Measurements from ENCODE around the gene FMNL1. TPM values are rescaled to one million over a fixed set of nuclear protein-coding genes. Genes with fewer than 3 reads are reported as not detected.

FMNL1 gene
- polyA plus RNA-seq, 1 donor from 2014 or later: 36.5 TPM

DNA sequence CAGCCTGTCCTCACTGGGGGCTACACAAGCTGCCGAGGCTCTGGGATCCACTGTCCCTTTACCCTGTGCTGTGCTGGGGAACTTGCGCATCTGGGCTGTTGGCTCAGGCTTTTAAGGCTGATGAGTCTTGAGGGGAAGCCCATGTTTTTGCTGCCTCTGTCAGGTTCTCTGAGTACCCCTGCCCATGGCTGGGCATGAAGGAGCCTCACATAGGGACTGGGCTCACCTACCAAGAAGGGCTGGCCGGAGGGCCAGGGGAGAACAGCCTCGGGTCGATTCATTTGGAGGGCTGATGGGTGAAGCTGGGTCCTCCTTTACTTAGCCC, 14.6 kb downstream of the FMNL1 start:
- H3K9me3 Mint-ChIP-seq: no peaks in the 10 kb centered on the region
- H3K4me3 Mint-ChIP-seq: no peak overlapping the region
- H3K4me1 Mint-ChIP-seq: peaks cover 10 to 31% (median 27%) of the 10 kb centered on the region in 3 donors
- peak overlapping the region in 1 of 3 donors; percentile 81 for H3K27ac Mint-ChIP-seq
- peaks cover 3% of the 10 kb centered on the region for H3K36me3 Mint-ChIP-seq
- H3K27me3 Mint-ChIP-seq: no peaks in the 10 kb centered on the region

DNA sequence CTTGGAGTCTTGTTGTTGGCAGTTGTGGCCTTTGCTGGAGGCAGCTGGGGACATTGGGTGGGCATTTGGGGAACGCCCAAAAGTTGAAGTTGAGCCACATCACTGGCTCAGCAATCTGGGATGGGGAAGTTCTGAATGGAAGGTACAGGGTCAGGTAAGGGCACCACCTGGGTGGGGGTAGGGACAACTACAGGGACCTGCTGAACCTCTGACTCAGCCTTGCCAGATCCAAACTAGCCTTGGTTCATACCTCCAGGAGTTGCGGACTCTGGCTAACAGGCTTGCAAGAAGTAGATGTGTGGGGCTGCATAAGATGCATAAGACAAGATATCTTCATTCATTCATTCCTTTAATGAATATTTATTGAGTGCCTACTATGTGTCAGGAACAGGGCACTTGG, 16.0 kb downstream of the FMNL1 start:
- Mint-ChIP-seq H3K4me3 (no peak overlapping the region), H3K27ac (peak overlapping the region; percentile 24 to 79 (median 46)), H3K4me1 (peaks cover 7 to 20% (median 20%) of the 10 kb centered on the region in 3 donors), H3K27me3 (no peaks in the 10 kb centered on the region), H3K36me3 (peaks cover 3% of the 10 kb centered on the region), H3K9me3 (no peaks in the 10 kb centered on the region)

DNA sequence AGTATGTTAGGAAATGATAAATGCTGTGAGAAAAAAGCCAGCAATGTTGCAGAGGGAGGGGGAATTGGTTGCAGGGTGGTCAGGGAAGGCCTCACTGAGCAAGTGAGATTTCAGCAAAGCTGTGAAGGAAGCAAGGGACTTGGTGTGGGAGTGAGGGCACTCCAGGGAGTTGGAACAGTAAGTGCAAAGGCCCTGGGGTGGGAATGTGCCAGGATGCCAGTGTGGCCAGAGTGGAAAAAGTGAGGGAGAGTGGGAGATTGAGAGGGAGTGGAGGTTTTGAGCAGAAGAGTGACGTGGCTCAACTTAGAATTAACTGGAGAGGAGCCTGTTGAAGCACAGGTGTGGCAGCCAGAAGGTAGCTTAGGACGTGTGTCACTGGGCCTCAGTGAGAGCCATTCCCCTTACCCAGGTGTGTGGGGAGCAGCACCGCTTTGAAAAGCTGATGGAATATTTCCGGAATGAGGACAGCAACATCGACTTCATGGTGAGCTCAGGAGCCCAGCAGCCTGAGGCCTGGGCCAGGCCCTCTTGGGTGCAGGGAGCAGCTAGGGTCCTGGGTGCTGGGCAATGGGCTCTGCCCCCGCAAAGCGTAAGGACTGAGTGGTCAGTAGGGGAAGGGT, 16.6 kb downstream of the FMNL1 start:
- Mint-ChIP-seq H3K36me3 (peaks cover 3% of the 10 kb centered on the region), H3K9me3 (no peaks in the 10 kb centered on the region), H3K27ac (peak overlapping the region; percentile 24 to 79 (median 65)), H3K4me3 (no peak overlapping the region), H3K4me1 (peaks cover 5 to 20% (median 18%) of the 10 kb centered on the region in 3 donors), H3K27me3 (no peaks in the 10 kb centered on the region)

DNA sequence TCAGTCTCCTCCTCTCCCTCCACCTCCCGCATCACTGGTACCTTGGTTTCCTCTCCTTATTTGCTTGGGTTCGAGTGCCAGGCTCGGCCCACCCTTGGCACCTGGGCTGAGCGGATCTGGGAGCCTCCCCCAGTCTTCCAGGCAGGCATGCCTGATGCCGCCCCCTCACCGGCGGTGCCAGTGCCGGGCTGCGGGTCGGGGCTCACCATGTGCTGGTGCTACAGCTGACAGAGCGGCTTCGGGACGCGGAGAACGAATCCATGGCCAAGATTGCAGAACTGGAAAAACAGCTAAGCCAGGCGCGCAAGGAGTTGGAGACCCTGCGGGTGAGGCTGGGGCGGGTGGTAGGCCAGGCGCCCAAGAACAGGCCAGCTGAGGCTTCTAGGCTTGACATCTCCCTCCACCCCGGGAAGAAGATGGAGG, 19.2 kb downstream of the FMNL1 start:
- peaks cover 3% of the 10 kb centered on the region for H3K36me3 Mint-ChIP-seq
- peaks cover 0 to 3% (median 0%) of the 10 kb centered on the region in 3 donors for H3K4me1 Mint-ChIP-seq
- H3K27me3 Mint-ChIP-seq: no peaks in the 10 kb centered on the region
- peak overlapping the region in 1 of 3 donors; percentile 51 for H3K27ac Mint-ChIP-seq
- peak overlapping the region in 1 of 4 donors; percentile 39 for H3K4me3 Mint-ChIP-seq
- no peaks in the 10 kb centered on the region for H3K9me3 Mint-ChIP-seq

DNA sequence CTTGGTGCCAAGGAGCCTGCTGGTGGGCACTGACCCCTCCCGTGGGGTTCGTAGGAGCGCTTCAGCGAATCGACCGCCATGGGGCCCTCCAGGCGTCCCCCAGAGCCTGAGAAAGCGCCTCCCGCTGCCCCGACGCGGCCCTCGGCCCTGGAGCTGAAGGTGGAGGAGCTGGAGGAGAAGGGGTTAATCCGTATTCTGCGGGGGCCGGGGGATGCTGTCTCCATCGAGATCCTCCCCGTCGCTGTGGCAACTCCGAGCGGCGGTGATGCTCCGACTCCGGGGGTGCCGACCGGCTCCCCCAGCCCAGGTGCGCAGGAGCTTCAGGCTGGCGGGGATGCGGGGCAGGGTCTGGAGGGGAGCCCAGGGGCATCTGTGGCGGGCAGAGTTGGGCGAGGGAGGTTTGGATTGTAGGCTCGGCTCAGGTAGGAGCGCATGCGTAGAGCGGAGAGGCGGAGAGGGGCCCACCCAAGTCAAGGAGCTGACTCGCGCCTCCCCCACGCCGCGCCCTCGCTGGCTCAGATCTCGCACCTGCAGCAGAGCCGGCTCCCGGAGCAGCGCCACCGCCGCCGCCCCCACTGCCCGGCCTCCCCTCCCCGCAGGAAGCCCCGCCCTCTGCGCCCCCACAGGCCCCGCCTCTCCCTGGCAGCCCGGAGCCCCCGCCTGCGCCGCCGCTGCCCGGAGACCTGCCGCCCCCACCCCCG, 19.8 kb downstream of the FMNL1 start:
- no peaks in the 10 kb centered on the region for H3K9me3 Mint-ChIP-seq
- peaks cover 0 to 3% (median 2%) of the 10 kb centered on the region in 3 donors for H3K4me1 Mint-ChIP-seq

DNA sequence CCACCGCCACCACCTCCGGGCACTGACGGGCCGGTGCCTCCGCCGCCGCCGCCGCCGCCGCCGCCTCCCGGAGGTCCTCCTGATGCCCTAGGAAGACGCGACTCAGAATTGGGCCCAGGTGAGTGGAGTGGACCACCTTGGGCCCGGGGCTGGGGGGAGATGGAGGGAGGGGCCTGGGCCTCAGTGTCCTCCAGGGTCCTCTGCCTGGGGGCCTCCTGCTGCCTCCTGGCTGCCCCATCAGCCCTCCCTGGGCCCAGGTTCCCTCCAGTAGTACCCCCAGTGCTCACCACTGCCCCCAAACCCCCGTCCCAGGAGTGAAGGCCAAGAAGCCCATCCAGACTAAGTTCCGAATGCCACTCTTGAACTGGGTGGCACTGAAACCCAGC, 20.3 kb downstream of the FMNL1 start:
- Mint-ChIP-seq H3K36me3 (peaks cover 3% of the 10 kb centered on the region), H3K4me3 (no peak overlapping the region), H3K27ac (peak overlapping the region in 1 of 3 donors; percentile 93), H3K4me1 (peaks cover 0 to 6% (median 5%) of the 10 kb centered on the region in 3 donors), H3K9me3 (no peaks in the 10 kb centered on the region), H3K27me3 (no peaks in the 10 kb centered on the region)

More for the DNA sequence above, 19.8 kb downstream of the FMNL1 start:
- Mint-ChIP-seq H3K4me3 (no peak overlapping the region), H3K27ac (peak overlapping the region in 1 of 3 donors; percentile 51), H3K36me3 (peaks cover 3% of the 10 kb centered on the region), H3K27me3 (no peaks in the 10 kb centered on the region)

DNA sequence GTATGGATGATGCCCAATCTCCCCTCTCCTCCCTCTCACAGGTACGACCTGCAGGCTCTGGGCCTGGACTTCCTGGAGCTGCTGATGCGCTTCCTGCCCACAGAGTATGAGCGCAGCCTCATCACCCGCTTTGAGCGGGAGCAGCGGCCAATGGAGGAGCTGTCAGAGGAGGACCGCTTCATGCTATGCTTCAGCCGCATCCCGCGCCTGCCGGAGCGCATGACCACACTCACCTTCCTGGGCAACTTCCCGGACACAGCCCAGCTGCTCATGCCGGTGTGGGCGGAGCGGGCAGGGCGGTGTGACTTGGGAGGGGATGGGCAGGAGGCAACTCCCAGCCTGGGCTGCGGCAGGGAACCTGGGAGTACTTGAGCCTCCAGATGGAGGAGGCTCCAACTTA, 22.1 kb downstream of the FMNL1 start:
- Mint-ChIP-seq H3K36me3 (no peaks in the 10 kb centered on the region), H3K4me1 (peaks cover 5 to 8% (median 8%) of the 10 kb centered on the region in 3 donors), H3K27ac (no peak overlapping the region), H3K9me3 (no peaks in the 10 kb centered on the region), H3K4me3 (no peak overlapping the region), H3K27me3 (no peaks in the 10 kb centered on the region)

DNA sequence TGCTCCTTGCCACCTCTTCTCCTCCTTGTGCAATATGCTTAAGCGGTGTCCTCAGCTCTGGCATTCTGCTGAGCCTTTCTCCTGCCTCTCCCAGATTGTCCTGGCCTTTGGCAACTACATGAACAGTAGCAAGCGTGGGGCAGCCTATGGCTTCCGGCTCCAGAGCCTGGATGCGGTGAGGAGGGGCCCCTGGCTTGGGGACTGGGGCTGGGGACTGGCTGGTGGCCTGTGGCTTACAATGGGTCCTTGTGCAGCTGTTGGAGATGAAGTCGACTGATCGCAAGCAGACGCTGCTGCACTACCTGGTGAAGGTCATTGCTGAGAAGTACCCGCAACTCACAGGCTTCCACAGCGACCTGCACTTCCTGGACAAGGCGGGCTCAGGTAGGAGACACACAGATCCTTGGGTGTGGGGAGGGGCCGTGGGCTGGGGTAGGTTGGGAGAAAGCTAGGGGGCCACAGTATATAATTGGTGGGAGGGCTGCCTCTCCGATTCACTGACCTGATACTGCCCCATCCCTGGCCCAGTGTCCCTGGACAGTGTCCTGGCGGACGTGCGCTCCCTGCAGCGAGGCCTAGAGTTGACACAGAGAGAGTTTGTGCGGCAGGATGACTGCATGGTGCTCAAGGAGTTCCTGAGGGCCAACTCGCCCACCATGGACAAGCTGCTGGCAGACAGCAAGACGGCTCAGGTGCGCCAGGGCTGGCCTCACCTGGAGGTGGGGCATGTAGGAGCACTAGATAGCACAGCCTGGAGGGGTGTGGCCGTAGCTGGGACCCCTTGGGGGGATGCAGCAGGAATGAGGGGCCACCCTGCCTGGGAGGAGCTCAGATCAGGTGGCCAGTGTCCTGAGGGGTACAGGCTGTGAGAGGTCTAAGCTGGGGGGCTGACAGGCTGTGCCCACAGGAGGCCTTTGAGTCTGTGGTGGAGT, 23.3 kb downstream of the FMNL1 start:
- Mint-ChIP-seq H3K4me1 (peaks cover 5 to 10% (median 9%) of the 10 kb centered on the region in 3 donors), H3K27ac (peak overlapping the region in 2 of 3 donors; percentile 67 to 94), H3K4me3 (peak overlapping the region in 3 of 4 donors; percentile 41 to 74 (median 58))

DNA sequence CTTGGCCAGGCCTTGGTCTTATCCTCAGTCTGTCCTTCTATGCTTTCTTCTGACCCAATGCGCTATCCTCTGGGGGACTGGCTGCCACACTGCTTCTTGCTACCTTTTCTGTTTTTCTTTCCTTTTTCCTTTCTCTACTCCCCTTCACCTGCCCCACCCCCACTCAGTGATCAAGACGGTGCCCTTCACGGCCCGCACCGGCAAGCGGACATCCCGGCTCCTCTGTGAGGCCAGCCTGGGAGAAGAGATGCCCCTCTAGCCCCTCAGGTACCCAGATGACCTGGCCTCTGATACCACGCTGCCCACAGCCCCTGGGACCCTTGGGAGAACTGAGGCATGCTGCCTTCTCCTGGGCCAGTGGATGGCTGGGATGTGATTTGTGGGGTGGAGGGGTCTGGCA, 24.7 kb downstream of the FMNL1 start:
- Mint-ChIP-seq H3K36me3 (no peaks in the 10 kb centered on the region), H3K27me3 (no peaks in the 10 kb centered on the region), H3K9me3 (no peaks in the 10 kb centered on the region), H3K4me1 (peaks cover 5 to 10% (median 9%) of the 10 kb centered on the region in 3 donors), H3K4me3 (peak overlapping the region in 2 of 4 donors; percentile 89 to 96), H3K27ac (peak overlapping the region in 2 of 3 donors; percentile 94 to 95)

More for the DNA sequence above, 23.3 kb downstream of the FMNL1 start:
- Mint-ChIP-seq H3K9me3 (no peaks in the 10 kb centered on the region), H3K36me3 (no peaks in the 10 kb centered on the region), H3K27me3 (no peaks in the 10 kb centered on the region)

DNA sequence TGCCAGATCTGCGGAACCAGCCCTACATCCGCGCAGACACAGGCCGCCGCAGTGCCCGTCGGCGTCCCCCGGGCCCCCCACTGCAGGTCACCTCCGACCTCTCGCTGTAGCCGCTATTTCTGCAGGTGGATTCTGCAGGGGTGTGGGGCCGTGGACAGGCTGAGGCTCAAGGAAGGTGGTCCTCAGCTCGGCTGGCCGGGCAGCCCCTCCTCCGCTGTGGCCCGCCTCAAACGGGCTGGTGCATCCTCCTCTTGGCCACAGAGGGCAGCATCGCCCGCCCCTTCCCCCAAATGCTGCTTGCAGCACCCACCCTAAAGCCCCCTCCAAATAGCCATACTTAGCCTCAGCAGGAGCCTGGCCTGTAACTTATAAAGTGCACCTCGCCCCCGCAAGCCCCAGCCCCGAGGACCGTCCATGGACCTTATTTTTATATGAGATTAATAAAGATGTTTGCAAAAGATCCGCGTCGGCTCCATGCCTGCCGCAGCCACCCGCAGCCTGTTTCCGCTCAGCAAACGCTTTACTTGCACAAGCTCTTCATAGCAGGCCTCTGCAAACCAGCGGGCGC, 25.3 kb downstream of the FMNL1 start:
- Mint-ChIP-seq H3K4me3 (peak overlapping the region; percentile 86 to 96 (median 90)), H3K9me3 (no peaks in the 10 kb centered on the region), H3K4me1 (peaks cover 5 to 10% (median 9%) of the 10 kb centered on the region in 3 donors), H3K27me3 (no peaks in the 10 kb centered on the region), H3K27ac (peak overlapping the region; percentile 94 to 97 (median 95)), H3K36me3 (no peaks in the 10 kb centered on the region)

DNA sequence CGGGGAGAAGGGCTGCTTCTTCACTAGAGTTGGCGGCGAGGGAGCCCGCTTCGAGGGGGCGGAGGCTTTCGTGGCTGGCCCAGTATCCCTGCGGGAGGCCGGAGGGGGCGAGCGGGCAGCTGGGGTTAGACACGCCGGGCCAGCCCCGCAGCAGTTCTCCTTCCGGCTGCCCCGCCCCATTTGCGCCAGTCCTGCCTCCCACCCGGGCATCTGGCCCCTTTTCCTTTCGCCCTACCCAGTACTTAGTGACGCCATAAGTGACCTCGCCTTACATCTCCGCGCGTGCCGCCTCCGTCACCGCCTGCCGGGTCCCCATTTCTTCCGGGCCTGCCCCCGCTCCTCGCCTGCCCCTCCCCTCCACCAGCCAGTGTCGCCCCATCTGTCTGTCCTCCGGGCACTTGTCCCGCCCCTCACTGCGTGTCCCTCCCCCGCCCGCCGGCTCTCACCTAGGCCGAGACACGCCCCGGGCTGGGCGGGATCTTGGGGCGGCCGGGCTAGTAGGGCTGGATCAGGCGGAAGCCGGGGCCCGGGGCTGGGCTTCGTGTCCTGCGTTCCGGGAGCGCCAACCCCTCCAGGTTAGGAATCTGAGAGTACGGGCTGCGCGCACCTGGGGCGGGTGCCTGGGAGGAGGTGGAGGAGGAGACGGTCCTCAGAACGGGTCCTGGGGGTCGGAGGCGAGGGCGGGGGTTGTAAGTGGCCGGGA, 25.9 kb downstream of the FMNL1 start:
- H3K9me3 Mint-ChIP-seq: no peaks in the 10 kb centered on the region
- H3K4me3 Mint-ChIP-seq: peak overlapping the region; percentile 86 to 96 (median 90)
- H3K36me3 Mint-ChIP-seq: no peaks in the 10 kb centered on the region
- H3K4me1 Mint-ChIP-seq: peaks cover 5 to 11% (median 9%) of the 10 kb centered on the region in 3 donors
- H3K27me3 Mint-ChIP-seq: no peaks in the 10 kb centered on the region
- peak overlapping the region; percentile 94 to 97 (median 95) for H3K27ac Mint-ChIP-seq

DNA sequence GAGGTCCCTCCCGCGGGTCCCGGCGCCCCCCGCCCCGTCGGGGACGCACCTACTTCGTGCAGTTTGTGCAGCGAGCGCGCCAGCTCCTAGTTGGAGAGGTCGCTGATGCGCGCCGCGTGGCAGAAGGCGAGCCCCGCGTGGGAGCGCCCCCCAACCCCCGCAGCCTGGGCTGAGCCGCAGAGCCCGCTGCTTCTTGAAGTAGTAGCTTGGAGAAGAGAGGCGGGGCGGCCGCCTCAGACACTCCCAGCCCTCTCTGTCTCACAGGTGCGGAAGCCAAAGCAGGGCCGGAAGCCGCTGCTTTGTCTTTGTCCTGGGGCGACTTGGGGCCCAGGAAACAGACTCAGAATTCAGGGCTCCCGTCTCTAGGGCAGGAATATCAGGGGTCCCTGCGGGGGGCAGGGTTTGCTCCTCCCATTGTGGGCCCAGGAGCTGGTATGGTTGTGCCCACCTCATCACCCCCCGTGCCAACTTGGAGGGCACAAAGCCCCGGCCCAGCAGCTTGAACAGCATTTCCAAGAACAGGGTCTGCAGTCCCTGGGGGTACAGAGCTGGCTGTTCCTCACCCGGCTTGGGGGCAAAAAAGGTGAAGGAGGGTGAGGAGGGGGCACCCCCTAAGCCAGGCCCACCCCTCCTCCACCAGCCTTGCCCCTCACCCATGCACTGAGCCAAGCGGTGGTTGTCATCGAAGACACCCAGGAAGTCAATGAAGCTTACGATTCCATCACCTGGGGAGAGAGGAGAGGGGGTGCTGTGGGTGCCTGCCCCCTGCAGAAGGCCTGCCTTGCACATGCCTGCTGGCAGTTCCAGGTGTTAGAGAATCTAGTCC, 26.7 kb downstream of the FMNL1 start:
- peak overlapping the region; percentile 94 to 97 (median 95) for H3K27ac Mint-ChIP-seq
- H3K36me3 Mint-ChIP-seq: no peaks in the 10 kb centered on the region
- H3K4me1 Mint-ChIP-seq: peaks cover 5 to 11% (median 9%) of the 10 kb centered on the region in 3 donors
- no peaks in the 10 kb centered on the region for H3K9me3 Mint-ChIP-seq
- H3K27me3 Mint-ChIP-seq: no peaks in the 10 kb centered on the region
- H3K4me3 Mint-ChIP-seq: peak overlapping the region; percentile 86 to 96 (median 90)

DNA sequence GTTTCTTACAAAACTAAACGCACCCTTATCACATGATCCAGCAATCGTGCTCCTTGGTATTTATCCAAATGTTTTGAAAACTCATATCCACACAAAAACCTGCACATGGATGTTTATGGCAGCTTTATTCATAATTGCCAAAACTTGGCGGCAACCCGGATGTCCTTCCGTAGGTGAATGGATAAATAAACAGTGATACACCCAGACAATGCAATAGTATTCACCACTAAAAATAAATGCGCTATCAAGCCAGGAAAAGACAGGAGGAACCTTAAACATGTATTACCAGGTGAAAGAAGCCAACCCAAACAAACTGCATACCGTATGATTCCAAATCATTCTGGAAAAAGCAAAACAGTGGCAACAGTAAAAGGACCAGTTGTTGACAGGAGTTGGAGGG, 30.2 kb downstream of the FMNL1 start:
- H3K4me3 Mint-ChIP-seq: peak overlapping the region in 1 of 4 donors; percentile 32
- H3K36me3 Mint-ChIP-seq: no peaks in the 10 kb centered on the region
- no peak overlapping the region for H3K27ac Mint-ChIP-seq
- H3K27me3 Mint-ChIP-seq: no peaks in the 10 kb centered on the region
- H3K9me3 Mint-ChIP-seq: no peaks in the 10 kb centered on the region
- peaks cover 5 to 16% (median 13%) of the 10 kb centered on the region in 3 donors for H3K4me1 Mint-ChIP-seq
